ENCODE results near the gene DHRS12.

DHRS12 gene

GRCh38 chr13:51803422-51804294 is at the start of gene DHRS12:
TSS of gene DHRS12 (minus strand) at chr13:51804163. CDS start at chr13:51799659, 4,504 bp downstream.
- peak; percentile 76 to 79 for DNase-seq (ENCODE audit: low read depth in 2 of 2)

GRCh38 chr13:51849145-51850101 is 45.5 kb upstream of the DHRS12 start:
- DNase-seq (ENCODE audit: low read depth in 2 of 2), result peak in 1 of 2 donors; percentile 12

- DNase-seq (ENCODE audit: low read depth in 2 of 2), result no peak
These were observed 44.7 kb upstream of the DHRS12 start for GRCh38 chr13:51848674-51849073.

- DNase-seq (ENCODE audit: low read depth in 2 of 2), result no peak
These were observed 42.8 kb upstream of the DHRS12 start for GRCh38 chr13:51846756-51847155.

- DNase-seq (ENCODE audit: low read depth in 2 of 2), result no peak
These were observed 41.8 kb upstream of the DHRS12 start for GRCh38 chr13:51845574-51846318.

- peak; percentile 38 to 43 for DNase-seq (ENCODE audit: low read depth in 2 of 2)
These were observed 41.1 kb upstream of the DHRS12 start, which contains the start of gene TMEM272 for GRCh38 chr13:51844862-51845573. TSS of gene TMEM272 (minus strand) at chr13:51845177. CDS start at chr13:51838530, 6,647 bp downstream.

GRCh38 chr13:51843529-51843928 is 39.6 kb upstream of the DHRS12 start:
- DNase-seq (ENCODE audit: low read depth in 2 of 2), result no peak

- no peak for DNase-seq (ENCODE audit: low read depth in 2 of 2)
These were observed 37.8 kb upstream of the DHRS12 start for GRCh38 chr13:51841732-51842131.

- DNase-seq (ENCODE audit: low read depth in 2 of 2), result no peak
These were observed 37.0 kb upstream of the DHRS12 start for GRCh38 chr13:51840917-51841316.

- no peak for DNase-seq (ENCODE audit: low read depth in 2 of 2)
These were observed 36.0 kb upstream of the DHRS12 start for GRCh38 chr13:51839711-51840540.

GRCh38 chr13:51838240-51838846 is 34.4 kb upstream of the DHRS12 start:
- no peak for DNase-seq (ENCODE audit: low read depth in 2 of 2)

- DNase-seq (ENCODE audit: low read depth in 2 of 2), result no peak
These were observed 33.1 kb upstream of the DHRS12 start for GRCh38 chr13:51837016-51837415.

- no peak for DNase-seq (ENCODE audit: low read depth in 2 of 2)
These were observed 30.7 kb upstream of the DHRS12 start for GRCh38 chr13:51834581-51835171.

GRCh38 chr13:51833980-51834379 is 30.0 kb upstream of the DHRS12 start:
- no peak for DNase-seq (ENCODE audit: low read depth in 2 of 2)

GRCh38 chr13:51832471-51833152 is 28.6 kb upstream of the DHRS12 start:
- DNase-seq (ENCODE audit: low read depth in 2 of 2), result no peak

GRCh38 chr13:51831519-51831918 is 27.6 kb upstream of the DHRS12 start:
- no peak for DNase-seq (ENCODE audit: low read depth in 2 of 2)

GRCh38 chr13:51829568-51829899 is 25.6 kb upstream of the DHRS12 start:
- DNase-seq (ENCODE audit: low read depth in 2 of 2), result no peak

- no peak for DNase-seq (ENCODE audit: low read depth in 2 of 2)
These were observed 25.0 kb upstream of the DHRS12 start for GRCh38 chr13:51828730-51829567.

Data from stimulated activated CD8-positive, alpha-beta memory T cell treated with anti-CD3 and anti-CD28 coated beads, Interleukin-15, amount 100 ng/mL, for 48 hours (primary cell).